Islet precursor cell (in vitro differentiated cells): Measurements from ENCODE around the gene EYS.
"Not testable (repeated sequence)": the region's sequence is repeated elsewhere in the genome, so short reads cannot be mapped to it uniquely, and the experiment has no call there.

ENCODE experiments used
- DNase-seq: peaks from one replicate; pipeline ENCODE4 v3.0.0-alpha.2; 2018

EYS gene

GRCh38 chr6:64083261-64083660 is 1623.8 kb downstream of the EYS start:
- DNase-seq, result no peak

GRCh38 chr6:64081453-64081852 is 1625.6 kb downstream of the EYS start:
- DNase-seq, result no peak

GRCh38 chr6:64074981-64075380 is 1632.0 kb downstream of the EYS start:
- no peak for DNase-seq

GRCh38 chr6:64072686-64073085 is 1634.3 kb downstream of the EYS start:
- DNase-seq, result no peak

GRCh38 chr6:64064919-64065318 is 1642.1 kb downstream of the EYS start:
- DNase-seq, result no peak

GRCh38 chr6:64062960-64063683 is 1643.9 kb downstream of the EYS start:
- DNase-seq, result no peak

GRCh38 chr6:64054861-64055260 is 1652.2 kb downstream of the EYS start:
- no peak for DNase-seq

- no peak for DNase-seq
These were observed 1656.4 kb downstream of the EYS start for GRCh38 chr6:64050590-64050989.

- DNase-seq, result no peak
These were observed 1657.3 kb downstream of the EYS start for GRCh38 chr6:64049736-64050135.

- DNase-seq, result no peak
These were observed 1660.2 kb downstream of the EYS start for GRCh38 chr6:64046746-64047208.

- DNase-seq, result no peak
These were observed 1665.7 kb downstream of the EYS start for GRCh38 chr6:64041373-64041772.

- DNase-seq, result no peak
These were observed 1666.9 kb downstream of the EYS start for GRCh38 chr6:64040113-64040512.

- no peak for DNase-seq
These were observed 1669.6 kb downstream of the EYS start for GRCh38 chr6:64037427-64037826.

GRCh38 chr6:64034910-64035655 is 1671.9 kb downstream of the EYS start:
- DNase-seq, result no peak

- no peak for DNase-seq
These were observed 1672.7 kb downstream of the EYS start for GRCh38 chr6:64034291-64034690.

GRCh38 chr6:64030950-64031618 is 1675.9 kb downstream of the EYS start:
- not testable (repeated sequence) for DNase-seq

GRCh38 chr6:64023693-64024092 is 1683.3 kb downstream of the EYS start:
- DNase-seq, result no peak

- no peak for DNase-seq
These were observed 1692.4 kb downstream of the EYS start for GRCh38 chr6:64014595-64014994.

GRCh38 chr6:64013011-64013410 is 1694.0 kb downstream of the EYS start:
- DNase-seq, result no peak

- DNase-seq, result peak; percentile 71
These were observed 1694.5 kb downstream of the EYS start for GRCh38 chr6:64012351-64013001.

- no peak for DNase-seq
These were observed 1696.4 kb downstream of the EYS start for GRCh38 chr6:64010666-64011065.

GRCh38 chr6:64010010-64010409 is 1697.0 kb downstream of the EYS start:
- no peak for DNase-seq

- no peak for DNase-seq
These were observed 1700.8 kb downstream of the EYS start for GRCh38 chr6:64006246-64006645.
